Posterior vena cava (tissue), 2 donors: ENCODE results near the gene ZCCHC10. TPM values are rescaled to one million over a fixed set of nuclear protein-coding genes. Genes with fewer than 3 reads are reported as not detected.
"Not testable (repeated sequence)": the region's sequence is repeated elsewhere in the genome, so short reads cannot be mapped to it uniquely, and the experiment has no call there.

ENCODE experiments used
- DNase-seq: peaks from one replicate; pipeline ENCODE4 v3.0.0-alpha.2; 2020; ENCODE audit warnings: low spot score
- intact Hi-C, 2 donors: fragments of 100-400 bp; cut with DNase I; formaldehyde crosslinking; loops; one replicate each; pipeline versions ENCODE4 v1.14.1 to v1.14.2; 2022 to 2023
- total RNA-seq, 2 donors: library from RNA; stranded (reverse); fragmentation: NEBNext Ultra II Directional; extraction: Animal tissue kit (Norgen Biotek cat#: 25700); gene quantifications; one replicate each; pipeline ENCODE4 v1.2.1, GENCODE V29; 2021
- donor health status: DM: yes; HTN: yes; CAD: no.
- donor health status: DM: yes; HTN: yes; CAD: no.

Gene ZCCHC10
- total RNA-seq, 2 donors from 2014 or later, result 14.8 to 19.0 TPM

DNA sequence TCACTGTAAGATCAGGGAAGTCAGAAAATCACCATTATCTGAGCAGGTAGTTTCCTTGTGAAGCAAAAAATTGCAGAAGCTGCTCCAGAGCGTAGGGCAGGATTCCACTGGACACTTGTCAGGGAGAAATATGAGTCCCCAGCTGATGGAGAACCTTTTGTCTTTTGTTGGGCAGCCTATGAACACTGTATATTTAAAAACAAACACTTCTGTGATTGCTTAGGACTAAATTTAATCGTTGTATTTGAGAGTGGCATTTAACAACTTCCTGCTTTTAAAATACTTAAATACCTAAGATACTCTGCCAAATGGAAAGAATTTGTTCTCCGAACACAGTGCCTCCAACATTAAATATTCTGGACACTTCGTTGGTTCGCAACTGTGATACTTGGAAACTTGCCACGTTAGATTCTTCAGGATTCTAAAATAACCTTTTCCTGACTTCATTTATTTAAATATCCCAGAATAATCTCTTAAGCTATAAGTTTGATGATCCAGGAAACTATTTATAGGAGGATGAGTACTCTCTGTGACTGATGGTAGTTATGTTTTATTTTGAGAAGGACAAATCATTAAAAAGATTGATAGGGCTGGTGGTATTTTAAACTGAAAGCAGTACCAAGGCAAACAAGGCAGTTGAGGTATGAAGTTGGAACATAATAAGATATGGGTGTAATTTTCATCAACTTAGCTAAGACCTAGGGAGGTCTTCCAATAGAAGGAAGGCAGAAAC, 22.8 kb upstream of the ZCCHC10 start:
- no peak for DNase-seq
- intact Hi-C loops, result no loop called here

DNA sequence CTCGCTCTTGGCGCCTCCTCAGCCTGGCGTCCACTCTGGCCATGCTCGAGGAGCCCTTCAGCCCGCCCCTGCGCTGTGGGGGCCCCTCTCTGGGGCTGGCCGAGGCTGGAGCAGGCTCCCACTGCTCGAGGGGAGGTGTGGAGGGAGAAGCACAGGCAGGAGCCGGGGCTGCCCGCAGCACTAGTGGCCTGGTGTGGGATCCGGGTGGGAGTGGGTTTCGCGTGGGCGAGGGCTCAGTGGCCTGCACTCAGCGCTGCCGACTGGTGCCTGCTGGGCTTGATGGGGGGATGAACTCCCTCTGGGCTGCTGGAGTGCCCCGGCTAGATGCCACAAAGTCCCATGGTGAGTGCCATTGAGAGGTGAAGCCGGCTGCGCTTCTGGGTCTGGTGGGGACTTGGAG, 21.1 kb upstream of the ZCCHC10 start:
- intact Hi-C loops, result no loop called here
- DNase-seq, result no peak

GRCh38 chr5:133046560-133046959, 20.2 kb upstream of the ZCCHC10 start:
- intact Hi-C loops, DNase-seq: not testable (repeated sequence)

DNA sequence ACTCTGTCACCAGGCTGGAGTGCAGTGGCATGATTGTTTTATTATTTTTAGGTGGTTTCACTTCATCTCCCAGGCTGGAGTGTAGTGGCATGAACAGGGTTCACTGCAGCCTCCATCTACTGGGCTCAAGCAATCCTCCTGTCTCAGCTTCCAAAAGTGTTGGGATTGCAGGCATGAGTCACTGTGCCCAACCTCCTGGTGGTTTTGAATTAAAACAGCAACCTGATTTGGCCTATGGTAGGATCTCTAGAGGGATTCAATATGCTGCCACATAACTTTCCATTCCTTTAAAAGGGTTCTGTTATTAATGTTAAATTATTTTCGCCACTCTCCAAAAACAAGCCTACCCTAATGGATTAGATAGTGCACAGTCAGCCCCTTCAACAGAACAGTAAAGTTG, 15.6 kb upstream of the ZCCHC10 start:
- no peak for DNase-seq
- intact Hi-C loops, result no loop called here

DNA sequence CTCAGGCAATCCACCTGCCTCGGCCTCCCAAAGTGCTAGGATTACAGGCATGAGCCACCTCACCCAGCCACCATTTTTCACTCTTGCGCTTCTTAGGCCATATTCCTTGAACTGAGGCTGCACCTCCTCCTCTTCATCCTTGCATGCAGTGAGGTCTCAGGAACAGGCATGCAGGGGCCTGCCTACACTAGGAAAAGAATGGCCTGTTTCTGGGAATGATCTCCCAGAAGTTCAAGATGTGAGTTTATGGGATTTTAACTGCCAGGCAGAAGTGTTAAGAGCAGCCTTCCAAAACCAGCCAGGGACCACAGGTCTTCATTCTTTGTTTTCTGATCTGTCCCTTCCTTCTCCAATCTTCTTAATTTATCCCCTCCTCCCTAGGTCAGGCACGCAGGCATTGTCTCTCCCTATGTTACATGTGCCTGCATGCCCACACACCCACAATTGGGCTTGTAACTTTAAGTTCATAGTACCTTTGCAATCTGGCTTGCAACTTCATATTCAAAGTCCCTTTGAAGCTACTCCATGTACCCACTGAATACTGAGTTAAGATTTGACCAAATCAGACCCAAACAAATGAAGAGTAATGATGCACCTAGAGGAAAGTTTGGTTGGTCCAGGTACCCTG, 14.9 kb upstream of the ZCCHC10 start:
- DNase-seq, result no peak
- intact Hi-C loops, result no loop called here

- DNase-seq, intact Hi-C loops: not testable (repeated sequence)
Observed at GRCh38 chr5:133036677-133037076, 10.3 kb upstream of the ZCCHC10 start.

- DNase-seq, result no peak
- intact Hi-C loops, result no loop called here
Observed at GRCh38 chr5:133035224-133035623, 8.9 kb upstream of the ZCCHC10 start.

DNA sequence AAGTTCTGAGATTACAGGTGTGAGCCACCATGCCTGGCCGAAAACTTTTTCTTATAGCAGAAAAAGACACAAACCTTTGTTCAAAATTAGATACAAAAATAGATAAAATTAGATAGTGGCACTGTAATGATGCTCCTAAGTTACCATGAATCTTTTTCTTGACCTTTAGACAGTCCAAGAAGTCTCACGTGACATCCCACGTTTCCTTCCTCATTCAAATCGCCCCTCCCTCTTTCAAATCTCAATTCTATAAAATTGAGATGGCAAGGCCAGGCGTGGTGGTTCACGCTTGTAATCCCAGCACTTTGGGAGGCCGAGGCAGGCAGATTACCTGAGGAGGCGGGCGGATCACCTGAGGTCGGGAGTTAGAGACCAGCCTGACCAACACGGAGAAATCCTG, 7.7 kb upstream of the ZCCHC10 start:
- intact Hi-C loops, result no loop called here

GRCh38 chr5:133032852-133033742, 6.7 kb upstream of the ZCCHC10 start:
- DNase-seq, result no peak
- intact Hi-C loops, result no loop called here

More for the DNA sequence above, 7.7 kb upstream of the ZCCHC10 start:
- DNase-seq, result no peak

DNA sequence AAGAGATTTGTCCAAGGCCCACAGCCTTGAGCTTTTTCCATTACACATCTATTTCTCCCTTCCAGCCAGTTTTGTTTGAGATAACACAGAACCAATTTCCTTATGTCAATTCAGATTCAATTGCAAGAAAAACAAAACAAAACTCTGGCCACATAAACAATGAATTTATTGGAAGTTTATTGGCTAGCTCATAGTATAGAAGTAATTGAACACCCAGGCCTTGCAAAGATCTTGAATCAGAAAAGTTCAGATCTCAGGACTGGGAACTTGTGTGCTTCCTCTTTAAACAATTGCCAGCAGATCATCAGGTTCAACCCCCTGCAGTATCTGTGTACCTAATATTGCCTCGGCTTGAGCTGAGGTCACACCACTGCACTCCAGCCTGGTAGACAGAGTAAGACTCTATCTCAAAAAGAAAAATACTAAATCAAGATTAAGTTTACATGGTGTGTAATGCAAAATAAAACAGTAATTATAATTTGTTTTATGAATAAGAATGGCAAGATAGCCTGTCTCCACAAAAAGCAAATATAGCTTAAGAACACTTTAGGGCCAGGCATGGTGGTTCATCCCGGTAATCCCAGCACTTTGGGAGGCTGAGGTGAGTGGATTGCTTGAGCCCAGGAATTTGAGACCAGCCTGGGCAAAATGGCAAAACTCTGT, 4.1 kb upstream of the ZCCHC10 start:
- intact Hi-C loops, result no loop called here
- DNase-seq, result no peak

DNA sequence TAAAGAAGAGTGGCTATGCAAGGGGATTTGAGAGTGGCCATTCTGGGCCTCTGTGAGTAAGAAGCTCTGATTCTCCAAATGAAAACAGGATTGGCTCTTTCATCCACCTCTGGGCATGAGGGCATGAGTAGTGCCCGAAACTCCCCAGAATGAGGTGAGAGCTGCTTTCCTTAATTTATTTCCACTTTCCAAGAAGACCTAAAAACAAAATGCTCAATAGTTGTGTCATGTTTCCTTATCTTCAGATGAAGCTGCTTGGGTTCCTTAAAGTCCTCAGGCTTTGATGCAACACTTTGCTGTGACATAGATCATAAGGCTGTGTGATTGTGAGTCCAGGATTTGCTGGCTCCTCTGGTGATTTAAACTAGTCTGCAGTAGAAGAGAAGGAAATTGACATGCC, 3.1 kb upstream of the ZCCHC10 start:
- intact Hi-C loops, result no loop called here
- DNase-seq, result no peak

- DNase-seq, result no peak
- intact Hi-C loops, result no loop called here
Observed at GRCh38 chr5:133026664-133027153, 360 bp upstream of the ZCCHC10 start.

DNA sequence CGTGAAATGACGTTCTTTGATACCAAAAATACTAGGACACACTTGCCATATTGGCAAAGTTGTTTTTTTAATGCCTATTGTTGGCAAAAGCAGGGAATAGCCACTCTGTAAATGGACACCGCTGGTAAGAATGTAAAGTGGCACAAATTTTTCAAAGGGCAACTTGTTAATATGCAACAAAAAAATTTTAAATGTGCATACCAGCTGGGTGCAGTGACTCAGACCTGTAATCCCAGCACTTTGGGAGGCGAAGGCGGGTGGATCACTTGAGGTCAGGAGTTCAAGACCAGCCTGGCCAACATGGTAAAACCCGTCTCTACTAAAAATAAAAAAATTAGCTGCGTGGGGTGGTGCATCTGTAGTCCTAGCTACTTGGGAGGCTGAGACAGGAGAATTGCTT, 6.9 kb downstream of the ZCCHC10 start:
- DNase-seq, intact Hi-C loops: not testable (repeated sequence)

GRCh38 chr5:133017964-133018363, 8.4 kb downstream of the ZCCHC10 start:
- DNase-seq, result no peak
- intact Hi-C loops, result no loop called here

DNA sequence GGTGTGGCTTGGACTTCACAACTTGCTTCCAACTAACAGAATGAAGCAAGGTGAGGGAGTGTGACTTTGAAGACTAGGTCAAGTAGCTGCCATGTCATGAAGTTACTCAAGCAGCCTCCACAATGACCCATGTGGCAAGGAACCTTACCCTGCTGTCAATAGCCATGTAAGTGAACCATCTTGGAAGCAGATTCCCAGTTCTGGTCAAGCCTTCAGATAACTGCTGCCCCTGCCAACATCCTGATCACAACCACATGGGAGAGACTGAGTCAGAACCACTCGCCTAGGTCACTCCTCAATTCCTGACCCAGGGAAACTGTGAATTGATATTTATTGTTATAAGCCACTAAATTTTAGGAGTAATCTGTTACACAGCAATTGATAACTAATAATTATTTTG, 10.9 kb downstream of the ZCCHC10 start:
- intact Hi-C loops, result no loop called here
- DNase-seq, result no peak

DNA sequence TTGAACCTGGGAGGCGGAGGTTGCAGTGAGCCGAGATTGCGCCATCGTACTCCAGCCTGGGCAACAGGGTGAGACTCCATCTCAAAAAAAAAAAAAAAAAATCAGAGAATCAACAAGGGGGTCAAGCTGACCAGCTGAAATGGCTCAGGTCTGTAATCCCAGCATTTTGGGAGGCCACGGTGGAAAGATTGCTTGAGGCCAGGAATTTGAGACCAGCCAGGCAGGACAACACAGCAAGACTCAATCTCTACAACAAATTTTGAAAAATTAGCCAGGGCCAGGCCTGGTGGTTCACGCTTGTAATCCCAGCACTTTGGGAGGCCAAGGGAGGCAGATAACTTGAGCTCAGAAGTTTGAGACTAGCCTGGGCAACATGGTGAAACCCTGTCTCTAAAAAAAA, 17.9 kb downstream of the ZCCHC10 start:
- intact Hi-C loops, DNase-seq: not testable (repeated sequence)

DNA sequence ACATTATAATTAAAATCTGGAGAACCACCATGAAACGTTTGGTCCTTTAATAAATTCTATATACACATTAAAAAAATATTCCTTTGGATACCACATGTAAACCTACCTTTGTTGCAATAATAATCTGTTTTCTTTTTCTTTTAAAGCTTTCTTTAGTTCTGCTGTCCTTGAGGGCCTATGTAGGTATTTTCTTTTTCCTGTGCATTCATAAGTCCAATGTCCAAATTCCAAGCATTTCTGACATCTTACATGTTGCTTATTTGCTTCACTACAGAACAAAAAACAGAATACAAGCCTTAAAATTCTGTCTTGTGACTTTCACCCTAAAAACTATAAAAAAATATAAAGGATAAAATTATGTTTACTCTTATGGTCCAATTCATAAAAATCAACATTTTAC, 19.7 kb downstream of the ZCCHC10 start:
- DNase-seq, result no peak
- intact Hi-C loops, result no loop called here

DNA sequence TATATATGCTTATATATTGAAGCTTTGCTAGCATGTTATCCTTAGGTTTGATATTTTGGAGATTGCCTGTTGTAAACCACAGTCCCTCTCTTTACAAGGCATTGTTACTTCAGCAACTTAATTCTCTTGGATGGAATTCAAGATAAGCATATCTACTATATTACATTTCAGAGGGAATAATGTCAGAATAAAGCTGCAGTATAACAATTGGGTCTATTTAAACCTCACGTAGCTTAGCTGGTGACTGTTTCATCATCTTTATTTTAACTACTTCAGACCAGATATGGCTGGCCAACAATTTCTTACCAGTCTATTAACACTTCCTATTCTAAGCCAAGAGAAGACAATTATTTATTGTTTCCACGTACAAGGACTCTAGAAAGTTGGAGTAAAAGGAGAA, 27.1 kb downstream of the ZCCHC10 start:
- intact Hi-C loops, result no loop called here

DNA sequence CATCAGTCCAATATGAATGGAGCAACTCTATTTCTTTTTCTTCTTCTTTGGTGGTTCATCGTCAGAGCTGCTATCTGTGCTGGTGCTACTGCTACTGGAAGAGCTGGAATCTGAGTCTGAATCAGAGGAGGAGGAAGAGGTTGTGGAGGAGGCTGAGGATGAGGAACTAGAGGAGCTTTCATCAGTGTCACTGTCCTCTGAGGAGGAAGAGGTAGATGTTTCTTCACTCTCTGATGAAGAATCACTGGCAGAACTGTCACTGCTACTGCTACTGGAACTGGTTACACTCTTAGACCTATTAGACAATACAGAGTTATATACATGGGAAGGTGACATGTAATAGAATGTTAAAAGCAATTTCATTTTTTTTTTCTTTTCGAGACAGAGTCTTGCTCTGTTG, 27.8 kb downstream of the ZCCHC10 start:
- DNase-seq, result no peak
- intact Hi-C loops, result no loop called here

More for the DNA sequence above, 27.1 kb downstream of the ZCCHC10 start:
- no peak for DNase-seq
